ENCODE results near the gene ST6GALNAC3.
"Not testable (repeated sequence)": the region's sequence is repeated elsewhere in the genome, so short reads cannot be mapped to it uniquely, and the experiment has no call there.

ST6GALNAC3 gene

DNA sequence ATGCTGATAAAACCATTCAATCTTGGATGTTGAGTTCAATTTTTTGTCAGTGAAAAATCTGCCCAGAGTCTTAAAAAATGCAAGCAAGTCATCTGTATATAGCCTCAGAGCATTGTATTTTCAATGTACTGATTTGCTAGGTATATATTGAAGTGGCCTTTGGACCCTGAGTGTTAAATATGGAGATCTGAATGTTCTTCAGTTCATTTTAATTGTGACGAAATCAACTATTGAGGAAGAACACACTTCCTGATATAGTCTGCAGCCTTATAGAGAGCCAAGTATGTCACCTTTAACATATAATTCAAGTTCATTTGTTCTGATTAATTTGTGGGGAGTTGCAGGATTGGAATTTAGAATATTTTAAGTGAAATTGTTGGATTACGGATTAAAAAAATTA, 128.1 kb downstream of the ST6GALNAC3 start:
- no peak for DNase-seq

DNA sequence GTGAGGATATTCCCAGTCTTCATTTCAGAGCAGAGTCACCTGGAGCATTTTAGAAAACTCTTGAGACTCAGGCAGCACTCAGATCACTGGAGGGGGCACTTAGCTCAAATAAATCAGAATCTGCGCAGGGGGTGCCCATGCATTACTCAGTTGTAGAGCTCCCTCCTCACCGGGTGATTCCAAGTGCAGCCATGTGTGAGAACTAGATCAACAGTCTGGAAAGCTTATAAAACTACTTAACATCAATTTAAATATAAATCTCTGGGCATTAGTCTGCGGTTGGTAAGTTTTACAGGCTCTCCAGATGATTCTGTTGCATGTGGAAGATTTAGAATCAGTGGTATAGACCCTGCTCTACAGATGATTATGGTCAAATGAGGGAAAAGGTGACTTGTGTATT, 128.6 kb downstream of the ST6GALNAC3 start:
- DNase-seq, result no peak

DNA sequence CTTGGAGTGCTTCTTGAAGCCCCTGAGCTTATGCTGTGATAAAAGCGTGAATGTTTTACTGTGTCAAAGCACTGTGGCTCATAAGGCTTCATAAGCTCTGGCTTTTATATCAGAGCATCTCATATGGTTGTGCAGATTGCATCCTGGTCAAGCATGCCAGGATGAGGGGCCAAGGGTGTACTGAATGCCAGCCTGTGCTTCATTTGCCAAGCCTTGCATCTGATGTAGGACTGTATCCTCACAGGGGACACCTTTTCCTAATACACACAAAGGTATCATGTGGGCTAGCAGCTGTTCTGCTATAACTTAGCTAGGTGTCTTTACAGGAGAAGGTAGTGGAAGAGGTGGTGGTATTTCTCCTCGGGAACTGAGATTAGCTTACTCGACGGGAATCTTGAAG, 134.7 kb downstream of the ST6GALNAC3 start:
- DNase-seq, result no peak

DNA sequence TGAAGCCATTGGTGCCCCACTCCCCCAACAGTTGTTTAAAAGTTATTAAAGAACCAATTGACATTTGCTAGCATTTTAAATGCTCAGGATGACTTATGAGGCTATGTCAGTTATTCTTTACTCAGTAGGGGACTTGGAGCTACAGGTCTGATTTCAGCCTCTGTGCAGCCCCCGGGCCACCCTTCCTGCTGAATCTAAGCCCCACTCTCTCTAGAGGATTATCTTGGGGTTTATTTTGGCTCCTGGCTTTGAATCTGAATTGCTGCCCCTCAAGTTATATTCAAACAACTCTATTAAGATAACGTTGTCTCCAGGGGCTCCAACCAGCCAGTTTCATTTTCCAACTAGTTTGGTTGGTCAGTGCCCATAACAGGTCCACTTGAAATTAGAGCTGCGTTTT, 135.1 kb downstream of the ST6GALNAC3 start:
- no peak for DNase-seq

DNA sequence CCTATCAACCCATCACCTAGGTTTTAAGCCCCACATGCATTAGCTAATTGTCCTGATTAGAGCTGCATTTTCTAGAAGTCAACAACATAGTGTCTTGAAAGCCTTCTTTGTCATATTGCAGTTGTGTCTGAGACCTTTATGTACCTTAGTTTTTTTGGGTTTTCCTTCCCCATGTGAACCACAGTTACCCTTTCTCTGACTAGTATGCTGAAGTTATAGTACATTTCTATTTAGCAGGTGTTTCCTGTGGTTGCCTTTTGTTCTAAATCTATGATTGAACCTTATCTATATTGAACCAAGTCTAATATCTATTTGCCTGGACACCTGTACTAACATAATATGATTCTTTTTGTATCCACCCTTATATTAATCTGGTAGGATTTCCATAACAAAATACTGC, 135.6 kb downstream of the ST6GALNAC3 start:
- DNase-seq, result no peak

DNA sequence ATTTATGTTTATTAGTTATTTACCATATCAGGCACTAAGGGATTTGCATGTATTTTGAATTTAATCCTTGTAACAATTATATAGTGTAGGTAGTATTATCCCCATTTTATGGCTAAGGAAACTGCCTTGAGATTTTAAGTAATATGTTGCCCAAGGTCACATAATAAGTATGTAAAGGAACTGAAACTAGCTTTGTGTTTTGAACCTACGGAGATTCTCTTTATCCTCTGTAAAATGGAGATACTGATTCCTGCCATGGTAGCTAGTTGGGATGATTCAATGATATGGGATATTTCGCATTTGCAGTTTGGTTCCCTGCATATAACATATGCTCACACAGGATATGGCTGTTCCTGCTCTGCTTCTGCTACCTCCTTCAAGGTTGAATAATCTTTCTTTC, 144.3 kb downstream of the ST6GALNAC3 start:
- peak in 2 of 4 experiments; percentile 5 to 33 for DNase-seq

DNA sequence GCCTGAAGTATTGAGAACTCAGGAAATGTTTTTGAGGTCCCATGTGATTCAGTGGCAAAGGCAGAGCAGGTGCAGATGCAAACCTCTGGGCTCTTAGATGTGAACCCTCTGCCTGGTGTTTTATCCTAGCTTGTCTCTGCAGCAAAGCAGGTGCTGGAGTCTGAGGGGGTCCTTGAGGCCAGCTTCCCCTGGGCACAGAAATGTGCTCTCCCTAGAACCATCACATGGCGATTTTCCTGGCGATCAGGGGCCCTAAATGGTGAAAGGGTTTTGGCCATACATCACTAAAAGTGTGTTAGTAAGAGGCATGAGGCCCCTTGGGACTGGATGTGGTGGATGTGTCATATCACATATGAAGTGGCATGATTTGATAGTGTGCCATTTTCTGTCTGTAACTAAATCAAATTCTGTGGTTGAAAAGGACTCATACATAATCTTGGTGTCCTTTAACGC, 144.8 kb downstream of the ST6GALNAC3 start:
- DNase-seq, result no peak

DNA sequence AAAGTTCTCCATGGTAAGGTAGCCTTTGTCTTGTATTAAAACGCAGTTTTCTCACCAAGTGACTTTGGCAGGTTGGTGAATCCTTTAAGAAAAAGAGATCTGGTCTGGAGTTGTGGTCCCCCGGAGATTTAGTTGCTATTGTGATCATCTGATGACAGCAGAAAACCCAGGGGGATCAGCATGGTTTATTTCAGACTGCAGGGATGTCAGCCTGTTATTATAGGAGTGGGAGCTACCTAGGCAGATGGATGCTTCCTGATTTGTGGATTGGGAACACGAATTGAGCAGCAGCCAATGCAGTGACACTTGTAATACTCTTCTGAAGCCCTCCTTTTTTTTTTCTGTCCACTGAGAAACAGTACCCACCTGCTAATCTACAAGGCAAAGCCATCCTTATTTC, 150.2 kb downstream of the ST6GALNAC3 start:
- no peak for DNase-seq

DNA sequence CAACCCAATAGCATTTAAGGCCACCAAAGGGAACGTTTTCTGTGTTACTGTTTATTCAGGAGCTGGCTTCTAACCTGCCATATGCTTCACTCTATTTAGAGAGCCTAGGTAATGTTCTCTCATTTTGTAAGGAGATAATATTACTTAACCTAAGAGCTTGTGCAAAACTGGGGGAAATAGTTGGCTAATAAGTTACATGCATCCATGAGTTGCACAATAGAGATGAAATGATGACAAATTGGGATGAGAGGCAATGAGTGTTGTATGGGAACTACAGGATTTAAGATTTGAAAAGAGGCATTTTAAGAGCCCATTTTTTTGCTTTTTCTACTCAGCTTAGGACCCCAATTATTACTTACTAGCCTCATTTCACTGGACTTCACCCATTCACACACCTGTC, 151.0 kb downstream of the ST6GALNAC3 start:
- DNase-seq, result peak in 2 of 4 experiments; percentile 51 to 62

DNA sequence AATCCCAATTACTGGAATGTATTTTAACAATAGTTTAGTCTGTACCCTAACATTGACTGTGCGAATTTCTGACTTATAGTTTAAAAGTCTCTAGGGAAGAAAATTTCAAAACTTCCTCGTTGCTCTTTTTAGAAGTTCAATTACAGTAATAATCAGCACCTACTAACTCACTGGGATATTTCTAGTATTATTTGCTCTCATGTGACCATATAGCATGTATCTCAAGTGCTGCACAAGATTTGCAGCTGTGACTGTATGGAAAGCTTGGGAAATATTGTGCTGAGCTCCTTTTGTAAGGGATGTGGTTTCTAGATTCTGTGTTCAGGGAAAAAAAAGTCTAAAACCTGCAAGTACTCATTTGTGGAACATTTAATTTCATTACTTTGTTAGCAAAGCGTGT, 153.1 kb downstream of the ST6GALNAC3 start:
- DNase-seq, result peak; percentile 5 to 64 (median 40)

DNA sequence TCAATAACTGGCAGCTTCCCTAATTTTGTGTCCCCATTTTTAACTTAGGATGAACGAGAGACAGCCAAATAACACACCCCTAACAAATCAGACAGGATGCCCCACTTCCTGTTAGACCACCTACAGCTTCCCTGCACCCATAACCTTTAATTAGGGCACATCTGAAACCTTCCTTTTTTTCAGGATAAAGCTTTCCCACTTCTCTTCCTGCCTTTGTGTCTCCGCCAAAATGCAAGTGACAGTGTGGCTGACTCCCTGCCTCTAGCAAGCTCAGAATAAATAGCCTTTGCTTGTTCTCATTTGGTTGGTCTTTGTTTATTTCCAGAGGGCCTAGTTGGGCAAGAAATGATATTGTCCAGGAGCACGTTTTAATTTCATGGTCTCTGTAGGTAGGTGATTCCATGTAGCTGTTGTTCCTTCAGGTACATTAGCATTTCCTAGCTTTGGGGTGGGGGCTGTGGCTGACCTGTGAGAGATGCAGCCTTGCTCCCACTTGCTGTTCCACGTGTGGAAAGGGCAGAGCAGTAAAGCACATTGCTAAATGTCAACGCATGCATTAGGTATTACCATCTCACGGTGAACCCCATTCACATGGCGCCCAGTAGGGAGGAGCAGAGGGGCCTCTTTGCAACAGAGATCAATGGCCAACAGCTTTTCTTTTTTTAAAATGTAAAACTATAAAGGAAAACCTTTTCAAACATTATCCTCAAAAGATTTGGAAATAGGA, 154.9 kb downstream of the ST6GALNAC3 start:
- DNase-seq, result no peak

DNA sequence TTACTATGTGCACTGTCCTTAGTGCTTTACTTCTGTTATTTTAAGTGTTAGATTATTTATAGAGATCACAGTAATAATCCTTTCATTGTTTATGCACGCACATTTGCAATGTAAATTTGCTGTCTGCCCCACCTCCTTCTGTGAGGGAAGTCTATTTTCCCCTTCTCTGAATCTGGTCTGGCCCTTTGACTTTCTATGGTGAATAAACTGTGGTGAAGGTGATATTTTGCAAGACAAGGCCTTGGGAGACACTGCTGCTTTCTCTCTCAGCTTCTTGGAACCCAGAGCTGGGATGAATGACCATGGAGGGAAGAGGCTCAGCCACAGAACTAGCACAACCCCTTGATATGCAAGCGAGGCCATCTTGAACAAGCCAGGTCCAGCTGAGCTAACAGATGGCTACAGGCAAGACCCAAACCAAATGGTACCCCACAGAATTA, 156.3 kb downstream of the ST6GALNAC3 start:
- no peak for DNase-seq

DNA sequence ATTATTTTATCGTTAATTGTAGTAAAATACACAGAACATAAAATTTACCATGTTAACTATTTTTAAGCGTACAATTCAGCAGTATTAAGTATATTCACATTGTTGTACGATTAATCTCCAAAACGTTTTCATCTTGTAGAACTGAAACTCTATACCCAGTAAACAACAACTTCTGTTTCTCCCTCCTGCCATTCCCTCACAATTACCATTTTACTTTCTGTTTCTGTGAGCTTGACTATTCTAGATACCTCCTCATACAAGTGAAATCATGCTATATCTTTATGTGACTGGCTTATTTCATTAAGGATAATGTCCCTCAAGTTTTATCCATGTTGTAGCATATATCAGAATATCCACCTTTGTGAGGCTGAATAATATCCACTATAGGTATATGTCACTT, 156.8 kb downstream of the ST6GALNAC3 start:
- no peak for DNase-seq

DNA sequence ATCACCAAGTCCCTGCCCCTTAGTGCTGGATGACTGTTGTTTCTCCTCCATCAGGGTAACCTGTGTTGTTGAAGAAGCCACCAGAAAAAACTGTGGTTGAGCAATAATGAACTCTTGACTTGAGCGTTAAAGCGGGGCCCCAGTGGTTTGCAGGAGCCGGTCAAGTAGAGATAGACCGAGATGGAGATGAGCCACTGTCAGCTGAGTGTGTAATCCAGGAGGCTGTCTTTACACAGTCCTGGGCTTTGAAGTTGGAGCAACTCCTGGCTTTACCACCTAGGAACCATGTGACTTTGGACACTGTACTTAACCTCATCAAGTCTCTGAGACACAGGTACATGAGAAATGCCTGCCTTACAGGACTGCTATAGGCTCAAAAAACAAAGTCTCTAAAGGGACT, 158.1 kb downstream of the ST6GALNAC3 start:
- DNase-seq, result no peak

DNA sequence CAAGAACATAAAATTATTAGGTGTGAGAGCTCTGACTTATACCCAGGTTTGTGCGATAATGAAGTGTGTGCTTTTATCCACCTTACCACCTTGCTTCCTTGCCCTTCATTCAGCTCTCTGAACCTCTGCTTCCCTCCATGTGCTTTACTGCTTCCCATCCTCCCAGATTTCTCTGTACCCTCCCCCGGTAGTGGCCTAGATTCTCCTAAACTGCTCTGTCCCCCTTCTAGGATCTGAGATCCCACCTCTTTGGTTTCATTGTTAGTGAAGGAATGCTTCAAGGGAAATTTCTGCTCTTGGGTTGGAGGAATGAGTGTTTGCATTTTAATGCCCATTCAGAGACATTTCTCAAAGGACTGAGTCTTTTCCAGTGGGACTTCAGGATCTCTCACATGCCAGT, 159.5 kb downstream of the ST6GALNAC3 start:
- no peak for DNase-seq

DNA sequence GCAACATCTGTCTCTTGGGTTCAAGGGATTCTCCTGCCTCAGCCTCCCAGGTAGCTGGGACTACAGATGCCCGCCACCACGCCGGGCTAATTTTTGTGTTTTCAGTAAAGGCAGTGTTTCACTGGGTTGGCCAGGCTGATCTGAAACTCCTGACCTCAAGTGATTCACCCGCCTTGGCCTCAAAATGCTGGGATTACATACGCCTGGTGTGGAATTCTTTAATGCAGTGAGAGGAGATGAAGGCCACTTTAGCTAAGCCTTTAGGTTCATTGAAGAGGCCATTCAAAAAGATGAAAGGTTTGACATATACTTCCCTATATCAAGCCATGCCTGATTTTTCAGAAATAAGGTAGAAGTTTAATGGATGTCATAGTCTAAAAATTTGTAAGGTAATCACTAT, 162.7 kb downstream of the ST6GALNAC3 start:
- no peak for DNase-seq

DNA sequence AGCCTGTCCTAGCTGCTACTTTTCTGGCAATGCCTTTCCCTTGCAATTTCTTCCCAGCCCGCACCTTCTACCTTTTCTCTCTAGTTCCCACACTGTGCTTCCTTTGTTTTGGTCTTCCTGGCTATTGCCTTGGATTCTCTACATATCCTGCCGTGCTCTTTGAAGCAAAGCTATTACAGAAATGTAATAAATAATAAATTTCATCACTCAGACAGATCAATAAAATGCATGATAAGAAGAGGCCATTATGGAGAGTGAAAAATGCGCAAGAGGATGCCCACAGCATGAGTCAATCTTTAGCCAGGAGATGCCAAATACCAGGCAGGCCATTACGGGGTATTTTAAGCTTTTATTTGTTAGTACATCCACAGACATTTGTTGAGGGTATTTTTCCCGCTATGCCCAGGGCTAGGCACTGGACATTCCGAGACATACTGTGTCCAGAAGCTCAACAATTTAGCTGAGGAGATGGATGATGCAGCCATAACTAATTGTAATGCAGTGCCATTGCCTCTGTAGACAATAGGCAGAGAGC, 163.6 kb downstream of the ST6GALNAC3 start:
- DNase-seq, result no peak

DNA sequence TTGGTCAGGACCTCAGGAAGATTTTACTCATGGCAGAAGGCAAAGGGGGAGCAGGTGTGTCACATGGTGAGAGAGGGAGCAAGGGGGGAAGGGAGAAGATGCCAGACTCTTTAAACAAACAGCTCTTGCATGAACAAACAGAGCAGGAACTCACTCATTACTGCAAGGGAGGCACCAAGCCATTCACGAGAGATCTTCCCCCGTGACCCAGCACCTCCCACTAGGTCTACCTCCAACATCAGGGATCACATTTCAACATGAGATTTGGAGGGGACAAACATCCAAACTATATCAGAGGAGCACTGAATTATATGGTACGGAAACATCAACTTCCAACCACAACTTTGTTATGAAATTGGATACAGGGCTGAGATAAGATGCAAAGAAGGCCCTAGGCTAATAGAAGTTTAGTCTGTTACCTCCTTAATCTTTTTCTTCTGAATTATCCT, 164.9 kb downstream of the ST6GALNAC3 start:
- DNase-seq, result no peak

DNA sequence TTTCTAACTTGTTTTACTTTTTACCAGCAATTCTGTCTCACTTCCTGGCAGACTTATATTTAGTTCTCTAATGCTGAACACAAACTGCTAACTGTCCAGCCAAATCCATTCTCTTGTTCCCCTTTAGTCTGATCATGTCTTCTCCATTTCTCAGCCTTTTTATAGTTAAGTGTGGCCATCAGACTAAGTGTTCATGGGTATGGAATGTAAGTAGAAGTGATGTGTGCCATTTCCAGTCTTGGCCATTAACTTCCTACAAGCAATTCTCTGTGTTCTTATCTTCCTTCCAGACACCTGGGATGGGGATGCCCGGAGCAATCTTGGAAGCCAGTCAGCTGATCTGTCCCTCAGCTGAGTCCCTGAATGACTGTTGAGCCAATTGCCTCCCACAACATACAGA, 165.8 kb downstream of the ST6GALNAC3 start:
- peak in 3 of 4 experiments; percentile 9 to 62 (median 41) for DNase-seq

DNA sequence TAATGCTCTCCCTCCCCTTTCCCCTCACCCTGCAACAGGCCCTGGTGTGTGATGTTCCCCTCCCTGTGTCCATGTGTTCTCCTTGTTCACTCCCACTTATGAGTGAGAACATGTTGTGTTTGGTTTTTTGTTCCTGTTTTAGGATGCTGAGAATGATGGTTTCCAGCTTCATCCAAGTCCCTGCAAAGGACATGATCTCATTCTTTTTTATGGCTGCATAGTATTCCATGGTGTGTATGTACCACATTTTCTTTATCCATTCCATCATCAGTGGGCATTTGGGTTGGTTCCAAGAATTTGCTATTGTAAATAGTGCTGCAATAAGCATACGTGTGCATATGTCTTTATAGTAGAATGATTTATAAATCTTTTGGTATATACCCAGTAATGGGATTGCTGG, 168.0 kb downstream of the ST6GALNAC3 start:
- DNase-seq, result not testable (repeated sequence)

DNA sequence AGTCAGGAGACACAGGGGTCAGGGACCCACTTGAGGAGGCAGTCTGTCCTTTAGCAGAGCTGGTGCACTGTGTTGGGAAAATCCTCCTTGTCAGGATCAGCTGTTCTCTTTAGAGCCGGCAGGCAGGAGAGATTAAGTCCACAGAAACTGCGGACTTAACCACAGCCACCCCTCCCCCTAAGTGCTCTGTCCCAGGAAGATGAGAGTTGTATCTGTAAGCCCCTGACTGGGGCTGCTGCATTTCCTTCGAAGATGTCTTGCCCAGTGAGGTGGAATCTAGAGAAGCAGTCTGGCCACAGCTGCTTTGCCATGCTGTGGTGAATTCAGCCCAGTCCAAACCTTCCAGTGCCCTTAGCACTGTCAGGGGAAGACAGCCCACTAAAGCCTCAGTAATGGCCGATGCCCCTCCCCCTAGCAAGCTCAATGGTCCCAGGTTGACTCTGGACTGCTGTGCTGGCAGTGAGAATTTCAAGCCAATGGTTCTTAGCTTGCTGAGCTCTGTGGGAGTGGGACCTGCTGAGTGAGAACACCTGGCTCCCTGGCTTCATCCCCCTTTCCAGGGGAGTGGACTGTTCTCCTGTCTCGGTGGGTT, 172.8 kb downstream of the ST6GALNAC3 start:
- DNase-seq, result no peak

DNA sequence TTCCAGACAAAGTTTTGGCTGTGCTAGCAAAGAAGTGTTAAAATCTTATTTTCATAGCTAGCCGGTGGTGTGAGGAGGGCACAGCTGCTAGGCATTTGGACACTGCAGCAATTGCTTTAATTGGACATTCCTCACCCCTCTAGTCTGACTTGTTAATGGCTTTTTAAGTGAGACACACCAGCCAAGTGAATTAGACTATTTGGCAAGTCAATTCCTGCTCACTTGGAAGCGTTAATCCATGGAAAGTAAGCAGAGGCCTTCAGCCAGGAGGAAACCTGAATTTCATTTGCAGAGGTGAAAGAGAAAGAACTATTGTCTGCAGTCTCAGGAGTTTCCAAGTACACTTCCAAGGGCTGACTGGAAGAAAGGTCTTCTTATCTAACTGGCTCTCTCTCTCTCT, 175.7 kb downstream of the ST6GALNAC3 start:
- no peak for DNase-seq

DNA sequence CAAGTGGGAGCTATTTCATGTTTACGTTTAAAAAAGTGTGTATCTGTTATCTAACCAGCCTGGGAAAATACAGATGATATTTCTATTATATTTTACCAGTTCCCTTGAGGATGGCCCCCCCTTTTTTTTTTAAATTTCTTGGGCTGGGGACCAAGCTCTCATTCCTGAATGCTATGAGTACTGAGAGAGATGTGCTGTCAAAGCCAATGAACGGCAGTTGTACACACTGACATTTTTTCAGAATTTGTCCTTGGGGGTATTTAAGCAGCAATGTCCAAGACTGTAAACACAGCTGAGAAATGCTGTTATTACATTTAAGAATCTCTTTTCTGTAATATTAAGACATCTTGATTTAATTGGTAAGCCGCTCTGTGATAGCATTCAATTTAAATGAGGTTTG, 177.9 kb downstream of the ST6GALNAC3 start:
- no peak for DNase-seq
